ENCODE measurements around the gene ARL4A.

ARL4A gene

DNA sequence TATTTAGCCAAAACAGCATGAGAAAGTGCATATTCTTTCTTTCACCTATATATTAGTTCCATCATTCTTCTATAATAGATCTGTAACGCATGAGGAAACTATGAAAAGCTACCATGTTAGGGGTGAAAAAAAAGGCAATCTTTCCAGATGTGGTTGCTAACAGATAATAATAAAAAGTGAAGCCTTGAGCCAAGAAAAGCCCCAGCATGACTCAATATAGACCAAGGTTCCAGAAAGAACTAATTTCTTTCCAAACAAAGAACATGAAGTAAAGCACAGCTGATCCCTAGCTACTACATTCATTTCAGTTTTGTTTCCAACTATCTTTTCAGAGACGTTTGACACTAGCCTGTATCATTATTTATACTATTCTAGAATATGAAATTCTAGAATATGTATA lies 16.4 kb downstream of the ARL4A start:
- DNase-seq, result no peak

DNA sequence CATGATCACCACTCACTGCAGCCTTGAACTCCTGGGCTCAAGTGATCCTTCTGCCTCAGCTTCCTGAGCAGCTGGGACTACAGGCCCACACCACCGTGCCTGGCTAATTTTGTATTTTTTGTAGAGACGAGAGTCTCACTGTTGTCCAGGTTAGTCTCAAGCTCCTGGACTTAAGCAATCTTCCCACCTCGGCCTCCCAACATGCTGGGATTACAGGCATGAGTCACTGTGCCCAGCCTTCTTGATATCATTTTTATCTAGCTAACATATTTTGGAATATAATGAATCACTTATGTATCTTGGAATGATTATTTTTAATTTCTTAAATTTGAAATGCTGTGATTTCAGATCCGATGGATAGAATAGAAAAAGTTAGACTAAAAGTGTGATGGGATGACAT lies 18.4 kb downstream of the ARL4A start:
- DNase-seq, result no peak

DNA sequence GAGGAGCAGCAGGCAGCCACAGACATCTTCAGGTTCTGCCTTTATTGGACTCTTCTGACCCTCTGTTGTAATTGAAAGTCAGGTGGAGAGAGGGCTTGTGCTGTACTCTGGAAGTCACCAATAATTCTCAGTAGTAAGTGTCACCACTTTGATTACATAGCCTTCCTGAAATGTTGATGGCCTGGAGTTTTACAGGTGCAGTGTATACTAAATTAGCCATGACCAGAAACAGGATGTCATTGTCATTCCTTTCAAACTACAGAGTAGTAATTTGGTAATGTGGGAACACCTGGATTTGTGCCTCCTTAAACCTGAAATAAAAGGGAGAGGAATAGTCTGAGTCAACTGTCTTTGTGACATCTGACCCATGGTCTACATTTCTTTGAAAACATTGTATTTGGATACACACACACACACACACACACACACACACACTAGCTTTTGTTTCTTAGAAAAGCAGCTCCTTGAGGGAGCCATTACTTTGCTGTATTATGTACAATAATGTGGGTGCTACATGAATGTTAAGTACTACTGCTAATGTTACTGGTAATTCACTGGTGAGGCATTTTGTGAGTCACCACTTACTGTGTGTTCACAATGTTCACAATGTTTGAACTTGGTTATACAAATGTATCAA lies 19.6 kb downstream of the ARL4A start:
- DNase-seq, result peak; percentile 64 to 91 (median 67)

GRCh38 chr7:12708314-12708713 lies 20.9 kb downstream of the ARL4A start:
- DNase-seq, result no peak

- DNase-seq, result no peak
Measured at GRCh38 chr7:12709726-12710502, 22.5 kb downstream of the ARL4A start.

DNA sequence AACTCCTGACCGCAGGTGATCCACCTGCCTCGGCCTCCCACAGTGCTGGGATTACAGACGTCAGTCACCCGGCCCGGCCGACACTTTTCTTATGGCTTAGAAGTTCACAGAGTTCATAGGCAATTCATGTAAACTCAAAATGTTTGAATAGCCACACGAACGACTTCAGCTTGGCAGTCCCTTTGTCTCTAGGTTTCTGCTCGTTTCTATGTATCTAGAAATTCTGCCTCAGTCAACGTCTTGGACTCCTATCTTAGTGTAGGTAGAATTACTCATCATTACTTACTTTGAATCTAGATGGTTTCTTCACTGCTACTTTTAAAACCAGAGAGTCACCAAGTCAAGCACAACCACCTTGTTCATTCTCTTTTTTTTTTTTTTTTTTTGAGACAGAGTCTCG lies 23.7 kb downstream of the ARL4A start:
- no peak for DNase-seq

DNA sequence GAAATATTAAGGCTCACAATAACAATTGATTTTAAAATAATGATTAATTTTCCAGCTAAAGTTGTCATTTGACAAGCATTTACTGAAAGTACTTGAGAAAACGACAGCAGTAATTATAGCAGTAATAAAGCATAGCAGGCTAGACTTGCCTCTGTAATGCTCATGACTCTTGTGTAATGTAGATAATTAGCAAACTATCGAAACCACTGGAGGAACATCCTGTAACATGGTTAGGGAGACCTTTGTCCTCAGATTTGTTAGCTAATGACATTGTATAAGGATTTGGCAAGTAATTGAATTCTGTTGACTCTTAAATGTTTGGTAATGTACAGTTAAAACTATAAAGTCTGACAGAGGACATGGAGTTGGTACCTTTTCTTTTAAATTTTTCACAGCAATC lies 24.8 kb downstream of the ARL4A start:
- peak in 2 of 3 experiments; percentile 7 to 76 for DNase-seq

- no peak for DNase-seq
Measured at GRCh38 chr7:12713625-12714378, 26.4 kb downstream of the ARL4A start.

- DNase-seq, result no peak
Measured at GRCh38 chr7:12714379-12714737, 26.9 kb downstream of the ARL4A start.

DNA sequence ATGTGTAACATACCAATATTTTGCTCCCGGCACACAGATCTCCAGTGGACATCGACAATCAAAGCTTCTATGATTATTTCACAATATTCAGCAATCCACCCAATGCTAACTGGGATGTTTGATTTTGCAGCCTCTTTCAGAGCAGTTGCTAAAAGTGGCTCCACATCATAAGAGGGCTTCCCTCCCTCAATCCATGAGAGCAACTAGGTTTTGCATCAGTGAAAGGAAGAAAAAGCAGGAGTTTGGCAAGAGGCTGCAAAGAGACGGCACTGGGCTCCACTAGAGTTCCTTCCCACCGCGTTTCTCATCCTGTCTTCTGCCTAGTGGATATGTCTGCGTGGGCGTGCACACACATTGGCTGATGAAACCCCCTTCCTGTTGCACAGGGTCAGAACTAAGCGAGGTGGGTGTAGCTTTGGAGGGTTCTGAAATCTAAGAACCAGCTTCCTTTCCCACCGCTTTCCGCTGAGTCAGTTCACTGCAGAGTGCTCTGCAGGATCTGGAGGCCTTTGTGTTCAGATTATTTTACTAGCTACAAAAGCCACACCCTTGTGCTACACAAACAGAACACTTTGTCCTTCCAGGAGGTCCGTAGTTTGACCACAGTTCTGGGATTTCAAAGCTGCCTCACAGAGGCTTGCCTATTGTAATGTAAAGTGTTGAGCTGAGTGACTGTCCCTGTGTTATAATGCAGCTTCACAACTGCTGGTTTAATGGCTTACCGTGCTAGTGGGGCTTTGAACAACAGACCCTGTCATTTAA lies 28.1 kb downstream of the ARL4A start:
- DNase-seq, result peak; percentile 14 to 62 (median 58)

DNA sequence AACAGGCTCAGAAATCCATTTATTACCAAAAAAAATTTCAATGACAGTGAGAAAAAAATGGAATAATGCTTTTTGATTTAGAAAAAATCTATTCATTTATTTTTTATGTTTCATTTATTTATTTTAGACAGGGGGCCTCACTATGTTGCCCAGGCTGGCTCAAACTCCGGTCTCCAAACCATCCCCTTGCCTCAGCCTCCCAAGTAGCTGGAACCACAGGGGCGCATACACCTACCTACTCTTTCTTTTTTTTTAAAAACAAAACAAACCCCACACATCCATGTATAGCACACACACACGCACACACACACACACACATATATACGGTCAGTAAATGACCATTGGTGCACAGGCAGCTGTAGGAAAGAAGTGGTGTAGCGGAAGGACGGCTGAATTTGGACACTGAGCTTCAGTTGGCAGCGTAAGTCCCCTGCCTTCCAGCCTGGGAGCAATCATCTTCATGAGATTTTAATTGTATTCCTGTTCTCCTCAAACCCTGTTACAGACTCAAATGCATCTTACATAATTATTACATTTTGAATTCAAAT lies 28.8 kb downstream of the ARL4A start:
- no peak for DNase-seq

GRCh38 chr7:12716722-12717121 lies 29.3 kb downstream of the ARL4A start:
- no peak for DNase-seq

DNA sequence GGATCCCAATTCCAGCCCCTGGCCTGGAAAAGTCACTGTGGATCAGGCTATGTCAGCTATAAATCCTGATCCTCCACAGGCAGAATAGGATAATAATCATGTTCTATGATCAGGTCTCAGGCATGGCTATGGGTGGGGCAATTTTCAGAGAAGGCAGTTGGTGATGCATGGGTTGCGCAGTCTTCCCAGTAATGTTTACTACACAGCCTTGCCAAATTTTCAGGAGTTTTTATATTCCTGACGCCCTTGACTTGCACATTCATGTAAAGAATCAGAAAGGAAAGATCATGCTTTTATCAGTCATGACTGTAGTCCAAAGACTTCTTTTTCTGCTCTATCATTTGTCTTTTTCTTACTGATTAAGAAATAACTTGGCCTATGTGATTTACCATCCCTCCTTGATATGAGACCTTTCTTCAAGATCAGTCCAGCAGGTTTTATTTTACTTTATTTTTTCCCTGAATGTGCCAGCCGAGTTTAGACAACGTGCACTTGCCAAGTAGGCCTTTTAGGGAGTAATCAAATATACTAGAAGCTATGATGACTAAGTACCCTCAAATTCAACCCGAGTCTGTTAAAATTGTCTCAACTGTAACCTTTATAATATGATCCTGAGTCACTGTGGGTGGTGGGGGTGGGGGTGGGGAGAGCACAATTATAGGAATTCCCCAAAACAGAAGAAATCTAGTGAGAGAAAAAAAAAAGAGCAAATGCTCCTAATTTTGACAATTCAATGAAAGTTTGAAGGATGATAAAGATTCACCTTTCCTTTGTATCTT lies 31.9 kb downstream of the ARL4A start:
- no peak for DNase-seq

GRCh38 chr7:12719981-12720865 lies 32.8 kb downstream of the ARL4A start:
- DNase-seq, result no peak

DNA sequence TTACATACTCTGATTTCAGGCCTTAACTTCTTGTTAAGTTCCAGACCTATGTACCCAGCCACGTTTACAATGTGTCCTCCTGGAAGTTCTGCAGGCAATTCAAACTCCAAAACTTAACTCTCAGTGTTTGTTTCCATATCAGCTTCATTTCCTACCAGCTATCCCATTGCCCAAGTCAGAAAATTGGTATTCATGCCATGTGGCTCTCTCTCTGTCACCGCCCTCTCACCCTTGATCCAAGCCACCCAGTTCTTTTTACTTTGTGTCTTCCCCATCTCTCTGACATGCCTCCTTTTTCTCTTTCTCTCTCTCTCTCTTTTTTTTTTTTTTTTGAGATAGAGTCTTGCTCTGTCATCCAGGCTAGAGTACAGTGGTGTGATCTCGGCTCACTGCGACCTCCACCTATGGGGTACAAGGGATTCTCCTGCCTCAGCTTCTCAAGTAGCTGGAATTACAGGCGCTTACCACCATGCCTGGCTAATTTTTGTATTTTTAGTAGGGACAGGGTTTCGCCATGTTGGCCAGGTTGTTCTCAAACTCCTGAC lies 33.9 kb downstream of the ARL4A start:
- no peak for DNase-seq

DNA sequence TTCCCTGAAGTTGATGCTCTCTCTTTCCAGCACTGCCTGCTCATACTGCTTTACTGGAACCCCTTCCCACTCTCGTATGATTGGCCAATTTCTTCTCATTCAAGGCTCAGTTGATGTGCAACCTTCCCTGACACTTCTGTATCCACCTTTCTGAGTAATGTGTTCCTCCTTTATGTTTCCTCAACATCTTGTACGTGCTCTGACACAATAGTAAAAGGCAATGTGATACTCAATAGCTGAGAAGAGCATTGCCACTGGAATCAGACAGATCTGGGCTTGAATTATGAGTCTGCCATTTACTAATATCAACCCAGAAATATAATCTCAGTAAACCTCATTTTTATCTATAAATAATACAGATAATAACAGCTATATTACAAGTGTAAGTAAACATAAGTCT lies 34.7 kb downstream of the ARL4A start:
- DNase-seq, result no peak

DNA sequence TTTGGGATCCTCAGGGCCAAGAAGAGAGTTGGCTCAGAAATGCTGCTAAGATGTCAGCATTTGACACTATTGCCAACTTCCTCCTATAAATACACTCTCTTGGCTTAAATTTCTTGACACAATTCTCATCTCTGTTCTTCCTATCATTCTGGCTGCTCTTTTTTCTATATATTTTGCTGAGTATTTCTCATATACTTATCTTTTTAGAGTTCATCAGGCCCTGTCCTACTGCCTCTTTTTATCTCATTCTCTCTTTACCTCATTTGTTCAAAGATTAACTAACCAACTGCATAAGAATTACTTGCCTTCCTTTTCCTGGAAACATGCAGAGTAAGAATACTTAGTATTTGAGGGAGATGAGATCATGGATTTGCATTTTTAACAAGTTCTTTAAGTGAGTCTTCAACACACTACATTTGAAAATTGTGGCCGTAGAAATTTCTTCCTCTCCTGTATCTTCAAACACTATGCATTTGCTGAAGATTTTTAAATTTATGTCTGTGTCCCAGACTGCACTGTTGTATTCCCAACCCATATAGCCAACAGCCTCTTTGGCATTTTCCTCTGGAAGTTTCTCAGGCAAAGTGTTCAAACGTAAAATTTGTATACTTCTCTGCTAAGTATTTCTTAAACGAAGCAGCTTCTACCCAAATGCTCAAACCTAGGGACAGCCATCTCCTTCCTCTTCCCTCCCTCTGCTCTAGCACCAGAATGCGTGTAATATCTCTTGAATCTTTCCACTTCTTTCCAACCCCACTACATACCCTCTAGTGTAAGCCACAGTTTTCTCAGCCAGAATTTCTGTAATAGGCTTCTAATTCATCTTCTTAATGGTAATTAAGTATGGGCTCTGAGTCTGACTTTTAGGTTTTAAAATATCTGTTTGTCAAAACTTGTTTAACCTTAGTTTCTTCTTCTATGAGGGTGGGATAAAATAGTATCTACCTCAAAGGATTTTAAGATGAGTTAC lies 35.5 kb downstream of the ARL4A start:
- DNase-seq, result no peak

DNA sequence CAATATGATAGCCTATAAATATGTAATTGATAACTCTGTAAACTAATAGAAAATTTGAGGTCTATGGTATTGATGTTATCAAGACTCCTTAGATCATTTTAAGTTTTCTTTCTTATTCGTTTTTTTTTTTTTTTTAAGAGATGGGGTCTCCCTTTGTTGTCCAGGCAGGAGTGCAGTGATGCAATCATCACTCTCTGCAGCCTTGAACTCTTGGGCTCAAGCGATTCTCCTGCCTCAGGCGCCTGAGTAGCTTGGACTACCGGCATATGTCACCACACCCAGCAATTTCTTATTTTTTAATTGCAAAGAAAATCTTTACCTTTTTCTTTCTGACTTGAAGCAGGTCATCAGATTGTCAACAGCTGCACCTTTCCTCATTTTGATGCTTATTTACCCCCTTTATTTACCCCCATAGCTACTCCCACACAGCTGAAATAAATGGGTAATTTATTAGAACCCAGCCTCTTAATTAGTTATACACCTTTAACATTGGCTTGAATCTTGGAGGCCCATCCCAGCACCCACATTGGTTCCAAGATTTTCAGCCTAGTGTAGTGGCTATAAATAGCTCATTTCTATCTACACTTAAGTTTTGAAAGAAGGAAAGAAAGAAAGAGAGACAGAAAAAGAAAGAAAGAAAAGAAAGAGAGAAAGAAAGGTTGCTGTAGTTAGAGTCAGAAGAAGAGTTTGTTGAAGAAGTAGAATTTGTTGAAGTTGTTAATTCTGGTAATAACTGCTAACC lies 38.3 kb downstream of the ARL4A start:
- DNase-seq, result no peak

DNA sequence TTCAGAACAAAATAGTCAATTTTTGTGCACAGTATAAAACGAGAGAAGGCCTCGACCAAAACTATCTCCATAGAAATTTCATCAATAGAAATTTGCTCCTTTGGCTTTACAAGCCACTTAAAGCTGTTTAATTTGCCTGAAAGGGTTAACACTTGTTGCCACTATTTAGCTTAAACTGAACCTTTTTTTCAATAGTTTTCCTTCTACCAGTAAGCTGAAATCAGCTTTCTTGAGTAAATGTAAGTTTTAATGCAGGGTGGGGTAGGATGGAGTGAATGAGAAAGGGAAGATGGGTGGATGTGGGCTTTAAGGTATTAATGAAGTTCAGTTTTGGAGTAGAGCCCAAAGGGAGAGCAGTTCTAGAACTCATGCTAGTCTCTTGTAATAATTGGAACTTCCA lies 39.5 kb downstream of the ARL4A start:
- no peak for DNase-seq

Data from NCI-H1417 (cell line).